Esophagus (tissue), 2 donors: ENCODE results near the gene ZCCHC24. TPM values are rescaled to one million over a fixed set of nuclear protein-coding genes. Genes with fewer than 3 reads are reported as not detected.

Source experiments
- H3K27ac ChIP-seq, 2 donors: one replicate each; pipeline ENCODE4 v1.5.1; 2013; ENCODE audit warnings: low read depth in 2 of 2, mild to moderate bottlenecking in 2 of 2, inconsistent platforms in 1 of 2, low read length in 1 of 2, moderate library complexity in 1 of 2
- H3K27me3 ChIP-seq, 2 donors: one replicate each; pipeline ENCODE4 v1.6.1; 2013; ENCODE audit warnings: low read length in 2 of 2, control low read depth in 1 of 2, mild to moderate bottlenecking in 1 of 2; ENCODE audit not compliant: insufficient read depth in 2 of 2, control insufficient read depth in 1 of 2
- H3K36me3 ChIP-seq, 2 donors: one replicate each; pipeline ENCODE4 v1.6.1; 2013; ENCODE audit warnings: low read length in 1 of 2; ENCODE audit not compliant: control insufficient read depth in 2 of 2, insufficient read depth in 2 of 2
- H3K4me1 ChIP-seq, 2 donors: one replicate each; pipeline ENCODE4 v1.6.1; 2013; ENCODE audit warnings: low read length in 1 of 2; ENCODE audit not compliant: control insufficient read depth in 2 of 2, insufficient read depth in 2 of 2
- H3K4me3 ChIP-seq, 2 donors: one replicate each; pipeline ENCODE4 v1.5.1; 2013; ENCODE audit warnings: low read length in 2 of 2, mild to moderate bottlenecking in 2 of 2, low read depth in 1 of 2, moderate library complexity in 1 of 2
- H3K9me3 ChIP-seq, 2 donors: one replicate each; pipeline ENCODE4 v1.6.1; 2013; ENCODE audit warnings: mild to moderate bottlenecking in 2 of 2, low read depth in 1 of 2, low read length in 1 of 2, moderate library complexity in 1 of 2; ENCODE audit not compliant: control insufficient read depth in 2 of 2, insufficient read depth in 1 of 2
- WGBS, 2 donors: extraction: QIAGEN DNeasy Blood & Tissue Kit; methylation state at CpG; one replicate each; pipeline ENCODE4 v1.1.7; 2013; 5-methylcytosine and 5-hydroxymethylcytosine counted together
- polyA plus RNA-seq, 2 donors: library from polyadenylated mRNA; stranded (reverse); fragments of 200-250 nt; gene quantifications; one replicate each; pipeline ENCODE4 v1.2.3, GENCODE V29; 2013
- donor health status: healthy with polysubstance abuse.
- donor health status: Bipolar disorder and iron deficiency.

Gene ZCCHC24
- polyA plus RNA-seq, 2 donors = 3.3 to 6.5 TPM

DNA sequence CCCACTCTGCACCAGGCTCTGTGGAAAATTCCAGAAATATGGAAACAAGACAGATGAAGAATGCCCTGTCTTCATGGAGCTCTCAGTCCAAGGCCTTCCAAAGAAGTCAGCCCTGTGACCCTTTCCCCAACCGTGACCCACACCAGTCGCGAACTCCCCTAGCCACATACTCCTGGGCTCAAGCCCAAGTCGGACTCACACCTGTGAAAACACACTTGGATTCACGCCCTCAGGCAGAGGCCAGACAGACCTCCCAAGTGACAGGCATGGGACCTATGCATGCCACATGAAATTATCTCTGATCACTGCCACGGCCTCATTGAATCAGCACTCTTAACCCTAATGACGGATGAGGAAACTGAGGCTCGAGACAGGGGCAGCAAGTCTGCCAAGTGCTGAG lies 42.5 kb downstream of the ZCCHC24 start:
- 62 to 67% methylated on average over 8 of the region's 8 CpGs for WGBS, 2 donors
- no peak overlapping the region for H3K4me3 ChIP-seq
- no peaks in the 10 kb centered on the region for H3K27me3 ChIP-seq
- peaks cover 14 to 29% of the 10 kb centered on the region in 2 donors for H3K4me1 ChIP-seq
- H3K9me3 ChIP-seq = no peaks in the 10 kb centered on the region
- peak overlapping the region; percentile 65 to 76 for H3K27ac ChIP-seq
- no peaks in the 10 kb centered on the region for H3K36me3 ChIP-seq

- H3K27me3 ChIP-seq = no peaks in the 10 kb centered on the region
- H3K36me3 ChIP-seq = no peaks in the 10 kb centered on the region
- peaks cover 14 to 28% of the 10 kb centered on the region in 2 donors for H3K4me1 ChIP-seq
- WGBS, 2 donors = 95 to 97% methylated on average over 7 of the region's 7 CpGs
- no peaks in the 10 kb centered on the region for H3K9me3 ChIP-seq
- no peak overlapping the region for H3K4me3 ChIP-seq
- H3K27ac ChIP-seq = peak overlapping the region in 1 of 2 donors; percentile 65
Measured at GRCh38 chr10:79402625-79402946, 42.8 kb downstream of the ZCCHC24 start.

DNA sequence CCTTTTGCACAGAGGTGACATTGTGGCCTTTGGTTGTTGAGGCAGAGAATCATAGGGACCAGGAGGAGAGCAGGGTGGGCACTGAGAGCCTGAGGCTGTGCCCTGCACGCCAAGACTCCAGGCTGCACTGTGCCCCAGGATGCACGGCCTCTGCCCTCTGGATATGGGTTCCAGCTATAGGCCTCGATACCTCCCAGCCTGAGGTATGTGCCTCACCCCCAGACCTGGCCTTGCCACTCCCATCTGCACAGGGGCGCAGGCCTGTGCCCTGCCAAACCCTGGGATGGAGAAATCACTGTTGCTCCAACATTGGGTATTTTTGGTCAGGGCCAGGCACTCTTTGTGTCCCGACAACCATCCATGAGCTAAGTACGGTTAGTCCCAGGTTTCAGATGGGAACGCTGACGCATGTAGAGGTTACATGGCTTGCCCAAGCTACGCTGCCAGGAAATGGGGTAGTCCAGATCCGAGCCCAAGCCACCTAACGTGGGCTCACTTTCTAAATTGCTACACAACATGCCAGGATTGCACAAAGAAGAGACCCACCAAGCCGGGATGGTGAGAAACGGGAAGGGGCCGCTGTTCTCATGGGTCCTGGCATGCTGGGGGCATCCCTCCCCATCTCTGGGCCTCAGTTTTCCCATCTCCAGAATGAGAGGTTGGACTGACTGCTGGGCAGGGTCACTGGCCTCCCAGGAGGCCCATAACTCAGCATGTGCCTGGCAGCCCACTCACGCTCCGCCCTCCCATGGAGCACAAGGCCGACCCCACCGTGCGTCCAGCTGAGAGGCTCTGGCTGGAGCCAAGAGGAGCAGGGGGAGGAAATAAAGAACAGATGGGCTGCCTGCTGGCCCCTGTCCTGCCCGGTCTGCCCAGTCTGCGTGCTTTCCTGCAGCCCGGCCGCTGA lies 44.2 kb downstream of the ZCCHC24 start:
- 65 to 75% methylated on average over 23 of the region's 23 CpGs for WGBS, 2 donors
- Histone ChIP-seq H3K27me3 (no peaks in the 10 kb centered on the region), H3K27ac (peak overlapping the region; percentile 53 to 62), H3K36me3 (no peaks in the 10 kb centered on the region), H3K9me3 (no peaks in the 10 kb centered on the region), H3K4me1 (peaks cover 14 to 21% of the 10 kb centered on the region in 2 donors), H3K4me3 (no peak overlapping the region)

GRCh38 chr10:79400146-79401004 lies 45.0 kb downstream of the ZCCHC24 start:
- no peaks in the 10 kb centered on the region for H3K27me3 ChIP-seq
- no peak overlapping the region for H3K4me3 ChIP-seq
- WGBS, 2 donors = 67 to 74% methylated on average over 11 of the region's 11 CpGs
- H3K27ac ChIP-seq = peak overlapping the region; percentile 34 to 85
- H3K36me3 ChIP-seq = no peaks in the 10 kb centered on the region
- no peaks in the 10 kb centered on the region for H3K9me3 ChIP-seq
- peaks cover 8 to 17% of the 10 kb centered on the region in 2 donors for H3K4me1 ChIP-seq

- H3K9me3 ChIP-seq = no peaks in the 10 kb centered on the region
- 29 to 38% methylated on average over 15 of the region's 15 CpGs for WGBS, 2 donors
- peak overlapping the region; percentile 80 to 85 for H3K27ac ChIP-seq
- H3K4me1 ChIP-seq = peaks cover 6 to 9% of the 10 kb centered on the region in 2 donors
- H3K4me3 ChIP-seq = no peak overlapping the region
- H3K27me3 ChIP-seq = no peaks in the 10 kb centered on the region
- no peaks in the 10 kb centered on the region for H3K36me3 ChIP-seq
Measured at GRCh38 chr10:79399223-79399831, 46.1 kb downstream of the ZCCHC24 start.

GRCh38 chr10:79398642-79399041 lies 46.8 kb downstream of the ZCCHC24 start:
- Histone ChIP-seq H3K27me3 (no peaks in the 10 kb centered on the region), H3K27ac (peak overlapping the region; percentile 80 to 85), H3K4me1 (peaks cover 6 to 9% of the 10 kb centered on the region in 2 donors), H3K9me3 (no peaks in the 10 kb centered on the region), H3K36me3 (no peaks in the 10 kb centered on the region), H3K4me3 (no peak overlapping the region)
- 83 to 88% methylated on average over 4 of the region's 4 CpGs for WGBS, 2 donors

GRCh38 chr10:79397575-79398303 lies 47.7 kb downstream of the ZCCHC24 start:
- Histone ChIP-seq H3K4me3 (no peak overlapping the region), H3K36me3 (no peaks in the 10 kb centered on the region), H3K27ac (peak overlapping the region; percentile 80 to 85), H3K27me3 (no peaks in the 10 kb centered on the region), H3K4me1 (peaks cover 3 to 6% of the 10 kb centered on the region in 2 donors), H3K9me3 (no peaks in the 10 kb centered on the region)
- WGBS, 2 donors = 70 to 73% methylated on average over 17 of the region's 17 CpGs

DNA sequence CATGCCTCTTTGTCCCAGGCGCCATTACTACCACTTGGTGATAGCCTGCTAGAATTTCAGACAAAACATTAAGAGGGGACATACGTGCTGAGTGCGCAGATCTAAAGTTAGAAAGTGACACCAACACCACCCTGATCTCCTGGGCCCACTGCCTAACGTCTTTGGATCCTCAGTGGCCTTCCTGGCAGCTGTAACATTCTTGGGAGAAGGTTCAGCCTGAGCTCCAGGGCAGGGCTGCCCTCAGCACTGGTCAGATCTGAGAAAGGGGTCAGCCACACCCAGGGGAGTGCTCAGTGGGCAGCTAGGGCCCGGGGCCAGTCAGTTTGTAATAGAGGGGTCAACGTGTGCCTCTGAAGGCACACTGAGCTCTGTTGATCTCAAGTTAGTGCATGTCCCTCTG lies 48.4 kb downstream of the ZCCHC24 start:
- 72 to 77% methylated on average over 6 of the region's 6 CpGs for WGBS, 2 donors
- Histone ChIP-seq H3K27ac (peak overlapping the region; percentile 80 to 85), H3K36me3 (no peaks in the 10 kb centered on the region), H3K27me3 (no peaks in the 10 kb centered on the region), H3K9me3 (no peaks in the 10 kb centered on the region), H3K4me3 (no peak overlapping the region), H3K4me1 (peaks cover 6% of the 10 kb centered on the region in 2 donors)

GRCh38 chr10:79396520-79396919 lies 48.9 kb downstream of the ZCCHC24 start:
- Histone ChIP-seq H3K36me3 (no peaks in the 10 kb centered on the region), H3K4me1 (peaks cover 3 to 6% of the 10 kb centered on the region in 2 donors), H3K27me3 (no peaks in the 10 kb centered on the region), H3K9me3 (no peaks in the 10 kb centered on the region), H3K27ac (peak overlapping the region; percentile 17 to 39), H3K4me3 (no peak overlapping the region)
- WGBS, 2 donors = 81 to 87% methylated on average over 5 of the region's 5 CpGs
